Erythroblast (primary cell): ENCODE results near the gene ZFHX3.

Experiments
- GATA1 ChIP-seq: IDR thresholded peaks from 2 replicates; pipeline ENCODE4 v1.6.1; 2011; ENCODE audit warnings: low read depth, mild to moderate bottlenecking, control low read depth, low read length, moderate library complexity
- POLR2A ChIP-seq: IDR thresholded peaks from 2 replicates; pipeline ENCODE4 v1.6.1; 2011; ENCODE audit warnings: mild to moderate bottlenecking, low read length

DNA sequence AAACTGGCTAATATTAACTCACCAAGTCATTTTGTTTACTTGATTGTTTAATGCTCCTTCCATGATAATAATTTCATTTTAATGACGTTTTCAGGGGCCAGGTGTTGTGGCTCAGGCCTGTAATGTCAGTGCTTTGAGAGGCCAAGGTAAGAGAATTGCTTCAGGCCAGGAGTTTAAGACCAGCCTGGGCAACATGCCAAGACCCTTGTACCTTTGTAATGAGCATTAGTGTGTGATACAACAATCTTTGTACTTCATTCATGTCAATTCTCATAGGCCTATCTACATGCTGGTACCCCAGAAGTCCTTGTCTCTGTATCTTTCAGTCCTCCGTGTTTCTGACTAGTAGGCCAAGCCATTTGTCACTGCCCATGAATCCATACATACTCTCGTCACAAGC lies 296.9 kb downstream of the ZFHX3 start:
- no peak for TF ChIP-seq POLR2A
- TF ChIP-seq GATA1 = no peak
